ENCODE measurements around the gene ELMOD3.
"Not testable (repeated sequence)": the region's sequence is repeated elsewhere in the genome, so short reads cannot be mapped to it uniquely, and the experiment has no call there.

DNA sequence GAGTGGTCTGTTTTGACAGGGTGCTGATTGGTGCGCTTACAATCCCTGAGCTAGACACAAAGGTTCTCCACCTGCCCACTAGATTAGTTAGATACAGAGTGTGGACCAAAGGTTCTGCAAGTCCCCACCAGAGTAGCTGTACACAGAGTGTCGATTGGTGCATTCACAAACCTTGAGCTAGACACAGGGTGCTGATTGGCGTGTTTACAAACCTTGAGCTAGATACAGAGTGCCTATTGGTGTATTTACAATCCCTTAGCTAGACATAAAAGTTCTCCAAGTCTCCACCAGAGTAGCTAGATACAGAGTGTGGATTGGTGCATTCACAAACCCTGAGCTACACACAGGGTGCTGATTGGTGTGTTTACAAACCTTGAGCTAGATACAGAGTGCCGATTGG lies 20.7 kb upstream of the ELMOD3 start:
- TF ChIP-seq, protein P1, sequence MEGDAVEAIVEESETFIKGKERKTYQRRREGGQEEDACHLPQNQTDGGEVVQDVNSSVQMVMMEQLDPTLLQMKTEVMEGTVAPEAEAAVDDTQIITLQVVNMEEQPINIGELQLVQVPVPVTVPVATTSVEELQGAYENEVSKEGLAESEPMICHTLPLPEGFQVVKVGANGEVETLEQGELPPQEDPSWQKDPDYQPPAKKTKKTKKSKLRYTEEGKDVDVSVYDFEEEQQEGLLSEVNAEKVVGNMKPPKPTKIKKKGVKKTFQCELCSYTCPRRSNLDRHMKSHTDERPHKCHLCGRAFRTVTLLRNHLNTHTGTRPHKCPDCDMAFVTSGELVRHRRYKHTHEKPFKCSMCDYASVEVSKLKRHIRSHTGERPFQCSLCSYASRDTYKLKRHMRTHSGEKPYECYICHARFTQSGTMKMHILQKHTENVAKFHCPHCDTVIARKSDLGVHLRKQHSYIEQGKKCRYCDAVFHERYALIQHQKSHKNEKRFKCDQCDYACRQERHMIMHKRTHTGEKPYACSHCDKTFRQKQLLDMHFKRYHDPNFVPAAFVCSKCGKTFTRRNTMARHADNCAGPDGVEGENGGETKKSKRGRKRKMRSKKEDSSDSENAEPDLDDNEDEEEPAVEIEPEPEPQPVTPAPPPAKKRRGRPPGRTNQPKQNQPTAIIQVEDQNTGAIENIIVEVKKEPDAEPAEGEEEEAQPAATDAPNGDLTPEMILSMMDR (IDR thresholded peaks at IDR 0.05): not testable (repeated sequence)
- not testable (repeated sequence) for TF ChIP-seq POLR2A (IDR thresholded peaks at IDR 0.05)
